Embryonic facial prominence (tissue), 1 donor: ENCODE data around the gene DIO1.
A peak's percentile ranks its signal among the peaks of the same experiment; 100 is the strongest.

Experiments used
- DNase-seq: peaks from one replicate; pipeline ENCODE4 v3.0.0-alpha.2; 2016; ENCODE audit errors: extremely low spot score

Gene DIO1

GRCh38 chr1:53942127-53942957 lies 48.4 kb downstream of the DIO1 start:
- DNase-seq, result no peak

- DNase-seq, result no peak
Observed at GRCh38 chr1:53943090-53943489, 49.1 kb downstream of the DIO1 start.

GRCh38 chr1:53943490-53944043 lies 49.6 kb downstream of the DIO1 start:
- DNase-seq, result no peak

- DNase-seq, result no peak
Observed at GRCh38 chr1:53944469-53945182, 50.6 kb downstream of the DIO1 start.

GRCh38 chr1:53945183-53945432 lies 51.1 kb downstream of the DIO1 start:
- DNase-seq, result no peak

GRCh38 chr1:53945433-53946251 lies 51.7 kb downstream of the DIO1 start, which contains the start of gene IFT25:
Gene IFT25 (minus strand): TSS chr1:53945699. CDS start chr1:53940082, 5,617 bp downstream.
- peak; percentile 92 for DNase-seq

- DNase-seq, result no peak
Observed at GRCh38 chr1:53946252-53947171, 52.5 kb downstream of the DIO1 start, which contains the start of gene LRRC42. Gene LRRC42 (plus strand): TSS chr1:53946350. CDS start chr1:53952000, 5,650 bp downstream.

- no peak for DNase-seq
Observed at GRCh38 chr1:53947172-53947907, 53.4 kb downstream of the DIO1 start.

GRCh38 chr1:53948291-53948690 lies 54.3 kb downstream of the DIO1 start:
- DNase-seq, result no peak

- DNase-seq, result no peak
Observed at GRCh38 chr1:53949023-53949990, 55.3 kb downstream of the DIO1 start.

- no peak for DNase-seq
Observed at GRCh38 chr1:53951697-53952096, 57.7 kb downstream of the DIO1 start.

- no peak for DNase-seq
Observed at GRCh38 chr1:53954128-53954527, 60.1 kb downstream of the DIO1 start.

GRCh38 chr1:53956308-53957168 lies 62.6 kb downstream of the DIO1 start:
- DNase-seq, result no peak

- no peak for DNase-seq
Observed at GRCh38 chr1:53957194-53957818, 63.3 kb downstream of the DIO1 start.

- no peak for DNase-seq
Observed at GRCh38 chr1:53959664-53960250, 65.8 kb downstream of the DIO1 start.
